GM21529 (cell line): ENCODE measurements around the gene GALNT17.

ENCODE experiments used
- ATAC-seq: cut with Tn5 transposase; IDR thresholded peaks from one replicate; pipeline ENCODE4 v1.9.1; 2021; ENCODE audit not compliant: unreplicated experiment

The GALNT17 gene

GRCh38 chr7:71132127-71132376 is at the start of gene GALNT17:
Gene GALNT17, plus strand, starts transcription at chr7:71132144.
- no peak for ATAC-seq

GRCh38 chr7:71095266-71095860 is 36.6 kb upstream of the GALNT17 start:
- no peak for ATAC-seq

- ATAC-seq, result no peak
These were observed 35.6 kb upstream of the GALNT17 start for GRCh38 chr7:71096351-71096750.

- no peak for ATAC-seq
These were observed 25.7 kb upstream of the GALNT17 start for GRCh38 chr7:71106226-71106625.

- no peak for ATAC-seq
These were observed 19.5 kb upstream of the GALNT17 start for GRCh38 chr7:71112436-71112835.

GRCh38 chr7:71120096-71120495 is 11.8 kb upstream of the GALNT17 start:
- no peak for ATAC-seq

- no peak for ATAC-seq
These were observed 2.8 kb upstream of the GALNT17 start for GRCh38 chr7:71129126-71129525.

GRCh38 chr7:71130031-71130679 is 1.8 kb upstream of the GALNT17 start:
- no peak for ATAC-seq

- no peak for ATAC-seq
These were observed 453 bp upstream of the GALNT17 start for GRCh38 chr7:71131256-71132126.

- ATAC-seq, result no peak
These were observed 660 bp downstream of the GALNT17 start for GRCh38 chr7:71132377-71133231.

GRCh38 chr7:71133232-71133622 is 1.3 kb downstream of the GALNT17 start:
- ATAC-seq, result no peak

GRCh38 chr7:71133856-71134255 is 1.9 kb downstream of the GALNT17 start:
- ATAC-seq, result no peak

GRCh38 chr7:71135116-71135515 is 3.2 kb downstream of the GALNT17 start:
- no peak for ATAC-seq

GRCh38 chr7:71135663-71136062 is 3.7 kb downstream of the GALNT17 start:
- ATAC-seq, result no peak

GRCh38 chr7:71137479-71137878 is 5.5 kb downstream of the GALNT17 start:
- ATAC-seq, result no peak

- no peak for ATAC-seq
These were observed 8.3 kb downstream of the GALNT17 start for GRCh38 chr7:71140264-71140663.

GRCh38 chr7:71144963-71145362 is 13.0 kb downstream of the GALNT17 start:
- no peak for ATAC-seq

- no peak for ATAC-seq
These were observed 14.3 kb downstream of the GALNT17 start for GRCh38 chr7:71145906-71146901.

- ATAC-seq, result no peak
These were observed 16.2 kb downstream of the GALNT17 start for GRCh38 chr7:71148098-71148497.

GRCh38 chr7:71155236-71155635 is 23.3 kb downstream of the GALNT17 start:
- ATAC-seq, result no peak
